ENCODE results near the gene HSH2D. TPM values are rescaled to one million over a fixed set of nuclear protein-coding genes. Genes with fewer than 3 reads are reported as not detected.
"Not testable (repeated sequence)": the region's sequence is repeated elsewhere in the genome, so short reads cannot be mapped to it uniquely, and the experiment has no call there.

HSH2D gene
- polyA plus RNA-seq, 4 donors: 0.32 to 1.1 (median 0.76) TPM

DNA sequence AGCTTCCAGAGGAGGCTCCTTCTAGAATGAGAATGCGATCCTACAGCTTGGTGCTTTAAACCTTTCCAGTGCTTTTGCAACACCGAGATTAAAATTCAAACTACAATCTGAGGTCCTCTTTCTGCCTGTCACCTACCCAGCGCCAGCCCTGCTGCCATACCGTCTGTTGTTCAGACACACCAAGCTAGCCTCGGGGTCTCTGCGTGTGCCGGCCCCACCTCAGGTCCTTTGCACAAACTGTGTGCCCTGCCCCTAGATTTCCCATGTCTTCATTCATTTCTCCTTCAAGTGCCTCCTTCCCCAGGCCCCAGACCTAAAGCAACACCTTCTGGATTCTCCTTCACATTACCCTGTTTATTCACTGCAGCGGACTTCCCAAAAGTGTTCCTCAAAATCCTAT lies 11.1 kb downstream of the HSH2D start:
- no peak for DNase-seq (ENCODE audit: low read depth in 4 of 4, low spot score in 2 of 4)

DNA sequence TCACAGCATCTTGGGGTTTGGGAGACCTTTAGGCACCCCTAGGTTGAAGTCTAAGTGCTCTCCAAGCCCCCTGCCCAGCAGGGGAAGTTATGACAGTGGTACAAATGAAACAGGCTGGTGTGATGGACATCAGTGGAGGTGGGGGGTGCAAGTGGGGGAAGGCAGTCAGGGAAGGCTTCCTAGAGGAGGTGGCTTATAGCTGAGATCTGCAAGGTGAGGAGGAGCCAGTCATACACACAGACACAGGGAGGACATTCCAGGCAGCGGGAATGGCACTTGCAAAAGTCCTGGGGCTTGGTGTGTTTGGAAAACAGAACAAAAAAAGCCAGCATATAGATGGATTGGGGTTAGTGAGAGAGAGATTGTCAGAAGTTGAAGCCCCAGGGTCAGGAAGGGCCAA lies 11.6 kb downstream of the HSH2D start:
- DNase-seq (ENCODE audit: low read depth in 4 of 4, low spot score in 2 of 4): no peak

DNA sequence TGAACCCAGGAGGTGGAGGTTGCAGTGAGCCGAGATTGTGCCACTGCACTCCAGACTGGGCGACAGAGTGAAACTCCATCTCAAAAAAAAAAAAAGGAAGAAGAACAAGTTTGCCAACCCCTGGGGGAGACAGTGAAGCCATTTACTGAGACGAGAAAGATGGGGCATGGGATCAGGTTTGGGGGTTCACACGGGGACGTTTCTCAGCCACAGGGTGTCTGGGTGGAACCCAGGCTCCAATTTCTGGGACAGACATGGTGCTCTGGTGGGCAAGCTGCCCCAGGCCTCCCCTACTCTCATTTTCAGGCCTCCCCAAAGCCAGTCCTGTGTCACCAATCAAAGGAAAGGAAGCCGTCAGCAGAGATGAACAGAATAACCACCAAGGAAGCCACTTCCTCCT lies 13.4 kb downstream of the HSH2D start:
- DNase-seq (ENCODE audit: low read depth in 4 of 4, low spot score in 2 of 4): no peak

DNA sequence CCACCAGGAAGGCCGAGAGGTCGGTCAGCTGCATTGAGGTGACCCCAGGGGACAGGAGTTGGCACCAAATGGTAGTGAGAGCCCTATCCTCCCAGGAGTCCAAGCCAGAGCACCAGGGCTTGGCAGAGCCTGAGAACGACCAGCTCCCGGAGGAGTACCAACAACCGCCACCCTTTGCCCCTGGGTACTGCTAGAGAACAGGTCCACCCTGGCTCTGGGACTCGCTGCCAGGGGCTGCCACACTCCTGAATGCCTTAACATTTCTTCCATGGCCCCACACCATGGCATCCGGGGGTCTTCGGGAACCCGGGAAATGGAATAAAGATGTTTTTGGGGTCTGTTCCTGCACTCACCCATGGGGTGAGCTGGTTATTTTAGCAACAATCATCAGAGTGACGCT lies 14.1 kb downstream of the HSH2D start:
- DNase-seq (ENCODE audit: low read depth in 4 of 4, low spot score in 2 of 4): no peak

DNA sequence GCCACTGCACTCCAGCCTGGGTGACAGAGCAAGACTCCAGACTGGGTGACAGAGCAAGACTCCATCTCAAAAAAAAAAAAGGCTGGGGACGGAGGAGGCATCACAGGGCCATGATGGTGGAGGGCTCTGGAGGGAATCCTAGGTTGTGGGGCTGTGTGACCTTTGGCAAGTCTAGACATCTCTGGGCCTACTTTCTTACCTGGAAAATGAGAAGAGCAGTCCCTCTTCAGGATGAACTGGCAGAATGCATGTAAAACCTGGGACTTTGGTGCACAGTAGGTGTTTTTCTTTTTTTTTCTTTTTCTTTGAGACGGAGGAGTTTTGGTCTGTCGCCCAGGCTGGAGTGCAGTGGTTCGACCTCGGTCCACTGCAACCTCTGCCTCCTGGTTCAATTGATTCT lies 16.2 kb downstream of the HSH2D start:
- DNase-seq (ENCODE audit: low read depth in 4 of 4, low spot score in 2 of 4): no peak

DNA sequence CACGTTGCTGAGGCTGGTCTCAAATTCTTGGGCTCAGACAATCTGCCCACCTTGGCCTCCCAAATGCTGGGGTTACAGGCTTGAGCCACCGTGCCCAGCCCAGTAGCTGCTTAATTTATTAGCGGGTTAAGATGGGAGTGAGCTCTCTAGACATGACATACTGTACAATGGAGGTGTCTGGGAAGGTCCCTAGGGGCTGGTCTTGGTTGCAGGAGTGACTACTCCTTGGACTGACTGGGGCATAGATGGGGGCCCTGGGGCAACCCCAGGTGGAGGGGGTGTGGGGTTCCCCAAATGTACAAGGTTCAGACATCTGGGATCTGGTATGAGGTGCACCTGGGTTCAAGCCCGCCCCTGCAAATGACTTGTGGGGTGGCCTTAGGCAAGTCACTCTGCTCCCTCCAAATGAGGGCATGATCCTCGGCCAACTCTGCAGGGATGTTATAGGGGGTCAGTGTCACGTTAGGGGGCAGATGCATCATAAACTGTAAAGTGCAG lies 17.0 kb downstream of the HSH2D start:
- no peak for DNase-seq (ENCODE audit: low read depth in 4 of 4, low spot score in 2 of 4)

DNA sequence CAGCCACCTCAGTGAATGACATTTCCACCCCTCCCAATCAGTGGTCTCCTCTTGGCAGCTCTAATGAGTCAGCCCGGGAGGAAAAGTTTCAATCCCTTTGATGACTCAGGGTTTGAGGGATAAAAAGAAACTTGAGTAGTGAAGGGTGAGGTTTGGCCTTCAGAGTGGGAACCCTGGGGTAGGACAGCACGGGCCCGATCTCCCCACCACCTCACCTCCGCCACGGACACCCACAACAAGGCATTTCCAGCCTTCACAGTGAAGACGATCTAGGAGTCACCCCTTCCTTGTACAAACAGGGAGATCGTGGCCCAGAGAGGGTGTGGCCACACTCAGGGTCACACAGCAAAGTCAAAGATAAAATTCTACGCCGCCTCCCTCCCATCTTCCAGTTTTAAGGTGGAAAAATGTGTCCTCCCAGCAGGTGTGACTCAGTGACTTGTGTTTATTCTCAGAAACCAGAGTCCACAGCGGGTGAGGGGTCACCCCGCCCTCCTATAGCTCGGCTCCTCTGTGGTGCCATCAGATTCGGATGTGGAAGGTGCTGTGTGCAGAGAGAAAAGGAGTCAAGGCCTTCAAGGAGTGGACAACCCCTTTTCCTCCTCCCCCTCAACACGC lies 17.6 kb downstream of the HSH2D start:
- no peak for DNase-seq (ENCODE audit: low read depth in 4 of 4, low spot score in 2 of 4)

DNA sequence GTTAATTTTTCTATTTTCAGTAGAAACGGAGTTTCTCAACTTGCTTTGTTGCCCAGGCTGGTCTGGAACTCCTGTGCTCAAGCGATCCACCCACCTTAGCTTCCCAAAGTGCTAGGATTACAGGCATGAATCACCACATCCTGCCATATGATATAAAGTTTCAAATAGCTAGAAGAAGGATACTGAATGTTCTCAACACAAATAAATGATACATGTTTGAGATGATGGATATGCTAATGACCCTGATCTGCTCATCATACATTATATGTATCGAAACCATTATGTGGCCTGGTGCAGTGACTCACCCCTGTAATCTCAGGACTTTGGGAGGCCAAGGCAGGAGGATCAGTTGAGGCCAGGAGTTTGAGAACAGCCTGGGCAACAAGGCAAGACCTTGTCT lies 18.4 kb downstream of the HSH2D start:
- no peak for DNase-seq (ENCODE audit: low read depth in 4 of 4, low spot score in 2 of 4)

DNA sequence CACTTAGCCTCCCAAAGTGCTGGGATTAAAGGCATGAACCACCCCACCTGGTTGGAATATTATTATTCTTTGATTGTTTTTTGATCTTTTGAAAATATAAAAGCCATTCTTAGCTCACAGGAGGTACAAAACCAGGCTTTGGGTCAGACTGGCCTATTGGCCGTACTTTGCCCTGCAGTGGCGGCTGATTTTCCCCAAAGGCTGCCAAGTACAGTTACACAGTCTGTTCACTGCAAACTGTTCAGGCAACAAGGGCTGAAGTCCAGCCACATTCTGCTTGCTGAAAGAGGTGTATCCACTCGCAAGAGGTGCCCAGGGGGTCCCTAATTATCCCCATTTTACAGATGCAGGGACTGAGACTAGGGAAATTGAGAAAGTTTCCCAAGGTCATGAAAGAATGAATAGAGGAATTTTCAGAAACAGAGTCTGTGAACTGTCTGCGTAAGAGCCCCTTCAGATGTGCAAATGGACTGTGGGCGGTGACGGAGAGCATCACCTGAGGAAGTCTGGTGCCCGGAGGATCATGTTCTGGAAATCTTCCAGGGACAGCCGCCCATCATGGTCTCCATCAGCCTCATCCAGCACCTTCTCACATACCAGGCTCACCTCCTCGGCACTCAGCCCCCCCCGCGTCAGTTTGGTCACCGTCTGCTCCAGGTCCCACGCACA lies 20.9 kb downstream of the HSH2D start:
- DNase-seq (ENCODE audit: low read depth in 4 of 4, low spot score in 2 of 4): no peak

DNA sequence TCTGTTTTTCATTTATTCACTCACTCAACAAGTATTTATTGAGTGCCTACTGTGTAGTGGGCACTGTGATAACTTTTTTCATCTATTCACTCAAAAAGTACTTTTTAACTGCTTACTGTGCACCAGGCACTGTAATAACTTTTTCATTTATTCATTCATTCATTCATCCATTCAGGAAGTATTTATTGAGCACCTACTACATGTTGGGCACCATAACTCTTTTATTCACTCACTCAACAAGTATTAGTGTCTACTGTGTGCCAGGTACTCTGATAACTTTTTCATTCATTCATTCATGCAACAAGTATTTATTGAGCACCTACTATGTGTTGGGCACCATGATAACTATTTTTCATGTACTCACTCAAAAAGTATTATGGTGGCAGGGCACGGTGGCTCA lies 22.9 kb downstream of the HSH2D start:
- DNase-seq (ENCODE audit: low read depth in 4 of 4, low spot score in 2 of 4): no peak

DNA sequence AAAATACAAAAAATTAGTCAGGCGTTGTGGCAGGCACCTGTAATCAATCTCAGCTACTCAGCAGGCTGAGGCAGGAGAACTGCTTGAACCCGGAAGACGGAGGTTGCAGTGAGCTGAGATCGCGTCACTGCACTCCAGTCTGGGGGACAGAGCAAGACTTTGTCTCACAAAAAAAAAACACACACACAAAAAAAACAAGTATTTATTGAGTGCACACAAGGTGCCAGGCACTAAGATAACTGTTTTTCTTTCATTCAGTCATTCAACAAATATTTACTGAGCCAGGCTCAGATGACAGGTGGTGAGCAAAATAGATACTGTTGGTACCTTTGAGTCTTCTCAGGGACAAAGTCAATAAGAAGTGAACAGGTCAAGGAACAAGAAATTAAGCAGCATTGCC lies 23.6 kb downstream of the HSH2D start:
- DNase-seq (ENCODE audit: low read depth in 4 of 4, low spot score in 2 of 4): no peak

DNA sequence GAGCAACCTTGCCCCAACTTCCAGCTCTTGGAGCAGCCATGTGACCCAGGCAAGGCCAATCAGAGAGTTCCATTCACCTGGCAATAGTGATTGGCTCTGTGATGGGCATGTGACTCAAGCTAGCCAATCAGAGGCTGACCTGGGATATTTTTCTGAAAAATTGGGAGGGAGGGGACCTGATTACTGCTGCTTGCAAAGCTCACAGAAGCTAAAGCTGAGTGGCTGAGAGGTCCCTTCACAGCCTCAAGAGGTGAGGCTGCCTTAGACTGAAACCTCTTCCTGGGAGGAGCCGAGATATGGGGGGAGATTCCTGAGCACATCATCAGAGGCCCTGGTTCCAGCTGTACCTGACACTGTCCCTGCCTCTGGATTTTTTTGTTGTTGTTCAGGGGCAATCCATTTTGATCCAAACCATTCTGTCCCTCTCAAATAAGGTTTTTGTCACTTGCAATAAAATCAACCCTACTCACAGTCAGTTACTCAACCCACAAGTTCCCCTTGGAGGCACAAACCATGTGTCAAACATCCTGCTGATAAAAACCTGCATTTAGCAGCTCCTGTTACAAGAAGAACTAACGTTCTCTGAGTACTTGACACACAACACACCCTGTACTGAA lies 25.1 kb downstream of the HSH2D start:
- DNase-seq (ENCODE audit: low read depth in 4 of 4, low spot score in 2 of 4): no peak

DNA sequence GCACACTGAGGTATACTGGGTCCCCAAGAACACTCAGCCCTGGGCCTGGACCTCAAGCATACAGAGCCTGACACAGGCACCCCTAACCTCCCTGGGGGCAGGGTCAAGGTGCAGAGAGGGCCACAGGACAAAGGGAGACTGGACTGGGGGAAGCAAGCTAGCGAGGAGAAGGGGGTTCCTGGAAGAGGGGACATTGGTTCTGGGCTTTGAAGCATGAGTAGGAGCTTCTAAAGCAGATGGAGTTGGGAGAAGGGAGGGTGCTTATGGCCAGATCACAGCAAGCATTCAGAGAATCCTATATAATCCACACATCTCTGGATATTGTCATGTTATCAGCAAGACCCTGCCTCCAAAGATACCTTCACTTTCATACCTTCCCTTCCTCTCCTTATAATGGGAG lies 26.6 kb downstream of the HSH2D start:
- no peak for DNase-seq (ENCODE audit: low read depth in 4 of 4, low spot score in 2 of 4)

DNA sequence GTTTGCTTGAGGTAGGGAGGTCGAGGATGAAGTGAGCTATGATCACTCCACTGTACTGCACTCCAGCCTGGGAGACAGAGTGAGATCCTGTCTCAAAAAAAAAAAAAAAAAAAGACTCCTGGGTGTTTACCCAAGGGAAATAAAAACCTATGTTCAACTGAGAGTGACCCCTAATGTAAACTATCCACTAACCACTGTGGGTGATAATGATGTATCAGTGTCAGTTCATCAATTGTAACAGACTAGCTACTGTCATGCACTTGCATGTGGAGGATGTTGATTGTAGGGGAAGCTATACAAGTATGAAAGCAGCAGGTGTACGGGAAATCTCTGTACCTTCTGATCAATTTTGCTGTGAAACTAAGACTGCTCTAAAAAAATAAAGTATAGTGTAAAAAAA lies 32.5 kb downstream of the HSH2D start:
- DNase-seq (ENCODE audit: low read depth in 4 of 4, low spot score in 2 of 4): no peak

DNA sequence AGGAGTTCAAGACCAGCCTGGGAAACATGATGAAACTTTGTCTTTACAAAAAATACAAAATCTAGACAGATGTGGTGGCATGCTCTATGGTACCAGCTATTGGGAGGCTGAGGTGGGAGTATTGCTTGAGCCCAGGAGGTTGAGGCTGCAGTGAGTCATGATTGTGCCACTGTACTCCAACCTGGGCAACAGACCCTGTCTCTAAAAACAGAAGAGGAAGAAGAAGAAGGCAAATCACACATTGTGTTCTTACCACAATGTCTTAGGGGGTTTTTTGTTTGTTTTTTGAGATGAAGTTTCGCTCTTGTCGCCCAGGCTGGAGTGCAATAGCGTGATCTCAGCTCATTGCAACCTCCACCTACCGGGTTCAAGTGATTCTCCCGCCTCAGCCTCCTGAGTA lies 35.4 kb downstream of the HSH2D start:
- not testable (repeated sequence) for DNase-seq (ENCODE audit: low read depth in 4 of 4, low spot score in 2 of 4)

DNA sequence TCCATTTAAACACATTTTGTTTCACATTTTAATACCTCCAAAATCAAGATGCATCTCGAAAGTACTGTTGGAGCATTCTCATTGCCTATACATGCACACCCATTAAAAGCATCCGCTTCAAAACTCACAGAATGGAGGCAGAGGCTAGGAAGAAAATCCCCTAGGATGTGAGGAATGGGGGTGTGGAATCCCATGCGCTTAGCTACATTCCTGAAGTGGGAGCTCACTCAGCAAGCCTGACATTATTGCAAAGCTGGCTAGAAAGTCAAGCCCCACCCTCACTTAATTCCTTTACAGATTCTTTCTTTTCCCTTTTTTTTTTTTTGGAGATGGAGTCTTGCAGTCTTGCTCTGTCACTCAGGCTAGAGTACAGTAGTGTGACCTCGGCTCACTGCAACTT lies 37.1 kb downstream of the HSH2D start:
- no peak for DNase-seq (ENCODE audit: low read depth in 4 of 4, low spot score in 2 of 4)

DNA sequence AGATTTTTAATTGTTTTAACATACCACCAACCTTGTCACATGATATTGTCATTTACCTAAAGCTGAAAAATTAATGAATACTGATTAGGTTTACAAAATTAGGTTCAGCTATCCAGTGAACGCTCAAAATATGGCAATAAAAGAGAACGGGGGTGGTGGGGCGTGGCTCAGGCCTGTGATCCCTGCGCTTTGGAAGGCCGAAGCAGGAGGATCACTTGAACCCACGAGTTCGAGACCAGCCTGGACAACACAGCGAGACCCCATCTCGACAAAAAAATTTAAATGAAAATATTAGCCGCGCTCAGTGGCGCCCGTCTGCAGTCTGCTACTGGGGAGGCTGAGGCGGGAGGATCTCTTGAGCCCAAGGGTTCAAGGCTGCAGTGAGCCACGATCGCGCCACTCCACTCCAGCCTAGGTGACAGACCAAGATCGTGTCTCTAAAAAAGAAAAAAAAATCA lies 41.2 kb downstream of the HSH2D start:
- no peak for DNase-seq (ENCODE audit: low read depth in 4 of 4, low spot score in 2 of 4)

DNA sequence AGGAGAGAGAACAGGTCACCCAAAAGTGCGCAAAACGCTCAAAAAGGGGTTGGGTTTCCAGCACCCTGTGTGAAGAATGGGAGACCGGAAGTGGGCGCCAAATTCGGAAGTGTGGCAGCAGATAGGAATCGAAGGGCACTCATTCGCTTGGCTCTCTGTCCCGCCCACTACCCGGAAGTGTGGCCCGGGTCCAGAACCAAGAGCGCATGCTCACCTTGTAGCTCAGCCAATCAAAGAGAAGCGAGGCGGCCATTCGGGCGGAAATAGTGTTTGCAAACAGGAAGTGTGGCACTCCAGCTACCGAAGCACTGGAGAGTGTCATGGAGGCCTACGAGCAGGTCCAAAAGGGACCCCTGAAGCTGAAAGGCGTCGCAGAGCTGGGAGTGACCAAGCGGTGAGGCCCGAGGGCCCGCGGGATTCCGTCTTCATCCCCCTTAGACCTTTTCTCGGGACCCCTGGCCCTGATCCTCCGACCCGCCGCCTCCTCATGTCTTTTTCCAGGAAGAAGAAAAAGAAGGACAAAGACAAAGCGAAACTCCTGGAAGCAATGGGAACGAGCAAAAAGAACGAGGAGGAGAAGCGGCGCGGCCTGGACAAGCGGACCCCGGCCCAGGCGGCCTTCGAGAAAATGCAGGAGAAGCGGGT lies 41.8 kb downstream of the HSH2D start, which contains the start of gene FAM32A:
Gene FAM32A, plus strand, starts transcription at position 288 of the 645 bp plus-strand sequence. Its CDS starts 33 bp downstream, at position 321.
- DNase-seq (ENCODE audit: low read depth in 4 of 4, low spot score in 2 of 4): peak; percentile 97 to 99 (median 98)

DNA sequence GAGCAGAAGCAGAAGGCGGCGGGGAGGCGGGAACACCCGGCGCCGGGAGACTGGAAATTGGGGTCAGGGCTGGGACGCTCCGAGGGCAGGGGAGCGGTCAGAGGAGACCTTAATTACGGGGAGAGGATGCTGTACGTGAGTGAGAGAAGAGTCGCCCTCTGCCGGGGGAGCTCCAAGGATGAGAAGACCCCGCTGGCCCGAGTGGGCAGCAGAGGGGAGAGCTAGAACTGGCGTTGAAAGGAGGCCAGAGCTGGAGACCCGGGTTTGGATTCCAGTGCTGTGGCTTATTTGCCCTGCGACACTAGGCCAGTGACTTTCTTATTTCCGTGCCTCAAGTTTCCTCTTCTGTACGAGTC lies 42.3 kb downstream of the HSH2D start:
- DNase-seq (ENCODE audit: low read depth in 4 of 4, low spot score in 2 of 4): peak in 2 of 4 donors; percentile 20 to 25

DNA sequence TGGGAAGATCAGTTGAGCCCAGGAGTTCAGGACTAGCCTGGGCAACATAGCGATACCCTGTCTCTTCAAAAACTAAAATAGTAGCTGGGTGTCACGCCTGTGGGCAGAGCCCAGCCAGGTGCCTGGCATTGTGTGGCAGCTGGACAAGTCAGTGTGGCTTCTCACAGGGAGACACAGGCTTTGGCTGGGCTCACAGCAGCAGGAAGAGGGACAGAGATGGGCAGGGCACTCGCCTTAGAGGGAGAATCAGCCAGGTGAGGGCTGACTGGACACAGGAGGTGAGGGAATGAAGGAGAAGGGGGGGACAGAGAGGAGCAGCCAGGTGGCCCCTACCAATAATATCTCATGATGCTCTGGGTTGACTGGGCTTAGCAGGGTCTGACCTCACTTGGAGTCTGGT lies 45.0 kb downstream of the HSH2D start:
- DNase-seq (ENCODE audit: low read depth in 4 of 4, low spot score in 2 of 4): no peak

DNA sequence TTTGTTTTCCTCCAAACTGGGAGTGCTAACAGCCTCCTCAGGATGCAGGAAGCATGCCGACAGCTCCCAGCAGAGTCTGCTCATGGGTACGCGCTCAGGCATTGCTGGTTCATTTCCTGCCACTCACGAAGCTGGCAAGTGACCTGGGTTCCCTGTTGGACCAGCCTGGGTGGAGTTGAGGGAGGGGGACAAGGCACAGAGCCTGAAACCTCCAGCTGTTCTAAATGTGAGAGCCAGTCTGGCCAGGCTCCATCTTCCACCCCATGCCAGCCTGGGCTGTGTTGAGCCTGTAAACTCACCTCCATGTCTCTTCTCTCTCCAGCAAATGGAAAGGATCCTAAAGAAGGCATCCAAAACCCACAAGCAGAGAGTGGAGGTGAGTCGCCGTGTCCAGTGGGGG lies 46.7 kb downstream of the HSH2D start:
- DNase-seq (ENCODE audit: low read depth in 4 of 4, low spot score in 2 of 4): no peak
